ENCODE data around the gene CCDC92. TPM values are rescaled to one million over a fixed set of nuclear protein-coding genes. Genes with fewer than 3 reads are reported as not detected.

The CCDC92 gene
- total and polyA plus RNA-seq, 2 donors: 9.1 to 49.8 TPM

GRCh38 chr12:123936956-123937706 is 35.5 kb downstream of the CCDC92 start:
- H3K4me1 ChIP-seq (ENCODE audit: insufficient read depth): no peaks in the 10 kb centered on the region
- DNase-seq (ENCODE audit: extremely low spot score): no peak
- 95% methylated on average over 46 of the region's 46 CpGs for WGBS
- H3K4me3 ChIP-seq (ENCODE audit: low read depth, low read length): no peak overlapping the region
- no peak overlapping the region for H3K27ac ChIP-seq (ENCODE audit: low read depth)
- H3K36me3 ChIP-seq (ENCODE audit: insufficient read depth): no peaks in the 10 kb centered on the region

GRCh38 chr12:123936471-123936870 is 36.2 kb downstream of the CCDC92 start:
- Histone ChIP-seq H3K27ac (ENCODE audit: low read depth) (no peak overlapping the region), H3K4me3 (ENCODE audit: low read depth, low read length) (no peak overlapping the region), H3K36me3 (ENCODE audit: insufficient read depth) (no peaks in the 10 kb centered on the region), H3K4me1 (ENCODE audit: insufficient read depth) (no peaks in the 10 kb centered on the region)
- WGBS: 95% methylated on average over 18 of the region's 18 CpGs
- DNase-seq (ENCODE audit: extremely low spot score): no peak

- Histone ChIP-seq H3K4me3 (ENCODE audit: low read depth, low read length) (no peak overlapping the region), H3K36me3 (ENCODE audit: insufficient read depth) (no peaks in the 10 kb centered on the region), H3K4me1 (ENCODE audit: insufficient read depth) (no peaks in the 10 kb centered on the region), H3K27ac (ENCODE audit: low read depth) (no peak overlapping the region)
- 93% methylated on average over 7 of the region's 7 CpGs for WGBS
- DNase-seq (ENCODE audit: extremely low spot score): no peak
These were observed 36.7 kb downstream of the CCDC92 start for GRCh38 chr12:123935956-123936355.

- Histone ChIP-seq H3K4me3 (ENCODE audit: low read depth, low read length) (no peak overlapping the region), H3K4me1 (ENCODE audit: insufficient read depth) (no peaks in the 10 kb centered on the region), H3K27ac (ENCODE audit: low read depth) (no peak overlapping the region), H3K36me3 (ENCODE audit: insufficient read depth) (no peaks in the 10 kb centered on the region)
- no peak for DNase-seq (ENCODE audit: extremely low spot score)
- 72% methylated on average over 9 of the region's 9 CpGs for WGBS
These were observed 37.8 kb downstream of the CCDC92 start for GRCh38 chr12:123934829-123935228.

- 88% methylated on average over 11 of the region's 11 CpGs for WGBS
- no peak for DNase-seq (ENCODE audit: extremely low spot score)
These were observed 38.5 kb downstream of the CCDC92 start for GRCh38 chr12:123934016-123934620.

GRCh38 chr12:123933214-123933613 is 39.4 kb downstream of the CCDC92 start:
- Histone ChIP-seq H3K4me1 (ENCODE audit: insufficient read depth) (no peaks in the 10 kb centered on the region), H3K27ac (ENCODE audit: low read depth) (no peak overlapping the region), H3K4me3 (ENCODE audit: low read depth, low read length) (no peak overlapping the region), H3K36me3 (ENCODE audit: insufficient read depth) (no peaks in the 10 kb centered on the region)
- 91% methylated on average over 14 of the region's 14 CpGs for WGBS
- no peak for DNase-seq (ENCODE audit: extremely low spot score)

More at GRCh38 chr12:123934016-123934620, 38.5 kb downstream of the CCDC92 start:
- H3K4me1 ChIP-seq (ENCODE audit: insufficient read depth): no peaks in the 10 kb centered on the region
- H3K27ac ChIP-seq (ENCODE audit: low read depth): no peak overlapping the region
- H3K36me3 ChIP-seq (ENCODE audit: insufficient read depth): no peaks in the 10 kb centered on the region
- H3K4me3 ChIP-seq (ENCODE audit: low read depth, low read length): no peak overlapping the region

- no peaks in the 10 kb centered on the region for H3K4me1 ChIP-seq (ENCODE audit: insufficient read depth)
- H3K4me3 ChIP-seq (ENCODE audit: low read depth, low read length): no peak overlapping the region
- no peak overlapping the region for H3K27ac ChIP-seq (ENCODE audit: low read depth)
- H3K36me3 ChIP-seq (ENCODE audit: insufficient read depth): no peaks in the 10 kb centered on the region
- WGBS: 69% methylated on average over 14 of the region's 14 CpGs
- DNase-seq (ENCODE audit: extremely low spot score): no peak
These were observed 40.8 kb downstream of the CCDC92 start for GRCh38 chr12:123931686-123932321.

GRCh38 chr12:123929946-123930583 is 42.6 kb downstream of the CCDC92 start:
- H3K4me1 ChIP-seq (ENCODE audit: insufficient read depth): no peaks in the 10 kb centered on the region
- H3K36me3 ChIP-seq (ENCODE audit: insufficient read depth): no peaks in the 10 kb centered on the region
- no peak overlapping the region for H3K27ac ChIP-seq (ENCODE audit: low read depth)
- DNase-seq (ENCODE audit: extremely low spot score): no peak
- WGBS: 89% methylated on average over 9 of the region's 9 CpGs
- H3K4me3 ChIP-seq (ENCODE audit: low read depth, low read length): no peak overlapping the region

- no peak overlapping the region for H3K27ac ChIP-seq (ENCODE audit: low read depth)
- H3K4me1 ChIP-seq (ENCODE audit: insufficient read depth): no peaks in the 10 kb centered on the region
- no peak overlapping the region for H3K4me3 ChIP-seq (ENCODE audit: low read depth, low read length)
- no peak for DNase-seq (ENCODE audit: extremely low spot score)
- 85% methylated on average over 7 of the region's 7 CpGs for WGBS
- H3K36me3 ChIP-seq (ENCODE audit: insufficient read depth): no peaks in the 10 kb centered on the region
These were observed 43.7 kb downstream of the CCDC92 start for GRCh38 chr12:123928897-123929296.

GRCh38 chr12:123928274-123928865 is 44.3 kb downstream of the CCDC92 start:
- DNase-seq (ENCODE audit: extremely low spot score): no peak
- 85% methylated on average over 15 of the region's 15 CpGs for WGBS
- H3K4me1 ChIP-seq (ENCODE audit: insufficient read depth): no peaks in the 10 kb centered on the region
- H3K27ac ChIP-seq (ENCODE audit: low read depth): no peak overlapping the region
- no peaks in the 10 kb centered on the region for H3K36me3 ChIP-seq (ENCODE audit: insufficient read depth)
- H3K4me3 ChIP-seq (ENCODE audit: low read depth, low read length): no peak overlapping the region

- H3K4me1 ChIP-seq (ENCODE audit: insufficient read depth): no peaks in the 10 kb centered on the region
- H3K36me3 ChIP-seq (ENCODE audit: insufficient read depth): no peaks in the 10 kb centered on the region
- 95% methylated on average over 4 of the region's 4 CpGs for WGBS
- H3K27ac ChIP-seq (ENCODE audit: low read depth): no peak overlapping the region
- no peak for DNase-seq (ENCODE audit: extremely low spot score)
- no peak overlapping the region for H3K4me3 ChIP-seq (ENCODE audit: low read depth, low read length)
These were observed 48.1 kb downstream of the CCDC92 start for GRCh38 chr12:123924539-123924938.

- DNase-seq (ENCODE audit: extremely low spot score): no peak
- WGBS: 53% methylated on average over 7 of the region's 7 CpGs
- H3K27ac ChIP-seq (ENCODE audit: low read depth): no peak overlapping the region
- H3K4me3 ChIP-seq (ENCODE audit: low read depth, low read length): no peak overlapping the region
- no peaks in the 10 kb centered on the region for H3K36me3 ChIP-seq (ENCODE audit: insufficient read depth)
- H3K4me1 ChIP-seq (ENCODE audit: insufficient read depth): no peaks in the 10 kb centered on the region
These were observed 48.7 kb downstream of the CCDC92 start for GRCh38 chr12:123923927-123924326.

GRCh38 chr12:123923038-123923437 is 49.6 kb downstream of the CCDC92 start:
- Histone ChIP-seq H3K4me3 (ENCODE audit: low read depth, low read length) (no peak overlapping the region), H3K36me3 (ENCODE audit: insufficient read depth) (no peaks in the 10 kb centered on the region), H3K27ac (ENCODE audit: low read depth) (no peak overlapping the region), H3K4me1 (ENCODE audit: insufficient read depth) (no peaks in the 10 kb centered on the region)
- DNase-seq (ENCODE audit: extremely low spot score): no peak
- WGBS: 87% methylated on average over 2 of the region's 2 CpGs
